Measurements from ENCODE around the gene STPG2.

- TF ChIP-seq EZH2 (IDR thresholded peaks at IDR 0.05; ENCODE audit: borderline replicate concordance, low read length) (no peak), CTCF (IDR thresholded peaks at IDR 0.05; ENCODE audit: low read length) (no peak)
These were observed 33.3 kb upstream of the STPG2 start for GRCh38 chr4:98176531-98176930.
